B cell (primary cell): ENCODE results near the gene TRIM38. TPM values are rescaled to one million over a fixed set of nuclear protein-coding genes. Genes with fewer than 3 reads are reported as not detected.

Experiments
- ATAC-seq: fragments of 200-7000 bp; cut with Tn5 transposase; one replicate; pipeline ENCODE4 v1.10.0; 2021; ENCODE audit warnings: low read depth, mild to moderate bottlenecking, moderate number of reproducible peaks, moderate library complexity
- CTCF ChIA-PET: fragments of 350-600 bp; sonication (Branson Sonifier 250); formaldehyde crosslinking; loops from one replicate; lab custom pipeline; 2021; ENCODE audit warnings: antibody characterized with exemption, inconsistent platforms; lab: Charles Lee
- POLR2A ChIA-PET: fragments of 350-600 bp; sonication (Branson Sonifier 250); formaldehyde crosslinking; loops from one replicate; lab custom pipeline; 2021; ENCODE audit warnings: antibody characterized with exemption; lab: Charles Lee
- DNase-seq: peaks from one replicate; pipeline ENCODE4 v3.0.0; 2013
- H2AFZ ChIP-seq: 2 replicates; pipeline ENCODE4 v1.6.1; 2012; ENCODE audit warnings: mild to moderate bottlenecking, low read depth, low read length; ENCODE audit not compliant: insufficient read depth, poor library complexity, severe bottlenecking
- H3K27ac ChIP-seq, 2 donors: 1 replicate in 1 of 2; 2 replicates in 1 of 2; pipeline ENCODE4 v1.5.1; 2012 to 2013; ENCODE audit warnings: low read length in 2 of 2, mild to moderate bottlenecking in 2 of 2, moderate library complexity in 1 of 2
- H3K27me3 ChIP-seq, 4 experiments: fragments of 200-600 bp in 1 of 4; sonication (generic) in 1 of 4; replicated peaks in 1 of 4; 1 replicate in 2 of 4; 2 replicates in 2 of 4; pipeline versions ENCODE4 v1.6.1 to v1.7.0; 2013 to 2016; ENCODE audit warnings: low read length in 3 of 4, mild to moderate bottlenecking in 2 of 4, mixed read lengths in 1 of 4, moderate library complexity in 1 of 4; ENCODE audit not compliant: insufficient read depth in 4 of 4, control insufficient read depth in 3 of 4; ENCODE audit errors: control extremely low read depth in 1 of 4
- H3K36me3 ChIP-seq, 2 experiments: replicated peaks in 1 of 2; 1 replicate in 1 of 2; 2 replicates in 1 of 2; pipeline versions ENCODE4 v1.6.1 to v1.7.1; 2013; ENCODE audit warnings: low read length in 1 of 2; ENCODE audit not compliant: insufficient read depth in 2 of 2, control insufficient read depth in 1 of 2; ENCODE audit errors: control extremely low read depth in 1 of 2, extremely low read depth in 1 of 2
- H3K4me1 ChIP-seq, 2 donors: fragments of 200-600 bp in 1 of 2; sonication (generic) in 1 of 2; 1 replicate in 1 of 2; 2 replicates in 1 of 2; pipeline versions ENCODE4 v1.5.1 to v1.6.1; 2013 to 2017; ENCODE audit warnings: low read length in 2 of 2; ENCODE audit not compliant: control insufficient read depth in 2 of 2, insufficient read depth in 2 of 2
- H3K4me2 ChIP-seq: replicated peaks from 2 replicates; pipeline ENCODE3; 2012; ENCODE audit warnings: mild to moderate bottlenecking, low read depth, low read length; ENCODE audit not compliant: poor library complexity, severe bottlenecking
- H3K4me3 ChIP-seq, 5 experiments: fragments of 200-600 bp in 1 of 5; sonication (generic) in 1 of 5; 1 replicate in 3 of 5; 2 replicates in 2 of 5; pipeline versions ENCODE4 v1.5.1 to v1.7.0; 2011 to 2016; ENCODE audit warnings: low read length in 4 of 5, mild to moderate bottlenecking in 4 of 5, low read depth in 2 of 5, control low read depth in 1 of 5, moderate library complexity in 1 of 5; ENCODE audit not compliant: insufficient read depth in 1 of 5; ENCODE audit errors: control extremely low read depth in 1 of 5, extremely low read depth in 1 of 5
- H3K79me2 ChIP-seq: fragments of 200-600 bp; sonication (generic); one replicate; pipeline ENCODE4 v1.6.0; 2016; ENCODE audit warnings: low read length; ENCODE audit not compliant: control insufficient read depth, insufficient read depth
- H3K9ac ChIP-seq: fragments of 200-600 bp; sonication (generic); 2 replicates; pipeline ENCODE4 v1.6.1; 2017; ENCODE audit warnings: mild to moderate bottlenecking, low read length, moderate library complexity
- H3K9me3 ChIP-seq, 3 donors: one replicate each; pipeline versions ENCODE4 v1.6.1 to v1.7.1; 2013; ENCODE audit warnings: low read length in 2 of 3; ENCODE audit not compliant: control insufficient read depth in 2 of 3, insufficient read depth in 1 of 3; ENCODE audit errors: control extremely low read depth in 1 of 3
- H4K20me1 ChIP-seq: 2 replicates; pipeline ENCODE4 v1.6.0; 2012; ENCODE audit warnings: mild to moderate bottlenecking, low read length; ENCODE audit not compliant: insufficient read depth, control insufficient read depth, poor library complexity, severe bottlenecking
- H3K27ac Mint-ChIP-seq: one replicate; pipeline ENCODE4 v1.8.0; 2021; ENCODE audit warnings: mixed read lengths
- H3K27me3 Mint-ChIP-seq: one replicate; pipeline ENCODE4 v1.8.0; 2021; ENCODE audit warnings: mixed read lengths
- H3K4me1 Mint-ChIP-seq: one replicate; pipeline ENCODE4 v1.8.0; 2021; ENCODE audit warnings: mixed read lengths
- H3K4me3 Mint-ChIP-seq: one replicate; pipeline ENCODE4 v1.8.0; 2021; ENCODE audit warnings: mixed read lengths
- H3K9me3 Mint-ChIP-seq: one replicate; pipeline ENCODE4 v1.8.0; 2022; ENCODE audit warnings: mixed read lengths; ENCODE audit not compliant: insufficient read depth
- EZH2 ChIP-seq: IDR thresholded peaks from 2 replicates; pipeline ENCODE4 v1.6.1; 2012; ENCODE audit warnings: borderline replicate concordance, low read depth, mild to moderate bottlenecking, moderate library complexity, low read length; ENCODE audit not compliant: insufficient read depth, poor library complexity, severe bottlenecking
- WGBS: methylation state at CpG from one replicate; pipeline ENCODE4 v1.1.5; 2013; ENCODE audit warnings: missing lambda C conversion rate; ENCODE audit not compliant: insufficient coverage; 5-methylcytosine and 5-hydroxymethylcytosine counted together
- intact Hi-C: fragments of 100-400 bp; cut with micrococcal nuclease; formaldehyde crosslinking; loops from one replicate; pipeline ENCODE4 v1.10.0; 2022
- polyA plus RNA-seq: library from polyadenylated mRNA; depleted of rRNA; stranded (reverse); fragments of >200 nt; gene quantifications from 2 replicates; pipeline ENCODE4 v1.2.3, GENCODE V29; 2012
- total RNA-seq, 2 donors: library from RNA; stranded (reverse); fragments of 120-200 nt in 1 of 2; gene quantifications; 1 replicate in 1 of 2; 2 replicates in 1 of 2; pipeline versions ENCODE4 v1.2.3 to v1.2.4, GENCODE V29; 2013 to 2022
- TF ChIP-seq, protein P1 (sequence below): fragments of 200-600 bp; IDR thresholded peaks from one replicate; pipeline ENCODE4 v1.8.0; 2022; ENCODE audit warnings: antibody characterized with exemption, mild to moderate bottlenecking

TRIM38 gene
- total and polyA plus RNA-seq, 2 donors (not counting 1 experiment from before 2014, with no cell fraction given): 29.3 to 57.2 TPM

DNA sequence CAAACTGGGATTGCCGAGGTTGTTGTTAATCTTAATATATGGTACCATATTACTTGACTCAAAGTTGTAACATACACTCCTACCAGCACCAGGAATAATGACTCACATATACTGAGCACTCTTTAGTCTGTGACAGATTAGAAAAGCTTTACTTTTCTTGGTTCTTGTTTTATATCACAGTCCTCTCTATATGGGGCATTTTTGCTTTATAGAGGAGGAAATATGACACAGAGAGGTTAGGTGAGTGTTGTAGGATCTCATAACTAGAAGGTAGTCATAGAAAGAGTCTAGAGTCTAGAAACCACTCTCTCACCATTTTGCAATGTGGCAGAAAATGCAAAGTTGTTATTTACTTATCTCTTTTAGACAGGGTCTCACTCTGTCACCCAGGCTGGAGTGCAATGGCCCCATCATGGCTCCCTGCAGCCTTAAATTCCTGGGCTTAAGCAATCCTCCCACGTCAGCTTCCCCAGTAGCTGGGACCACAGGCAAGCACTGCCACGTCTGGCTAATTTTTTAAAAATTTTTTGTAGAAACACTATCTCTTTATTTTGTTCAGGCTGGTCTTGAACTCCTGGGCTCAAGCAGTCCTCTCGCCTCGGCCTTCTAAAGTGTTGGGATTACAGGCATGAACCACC, 13.4 kb downstream of the TRIM38 start:
- Histone ChIP-seq H3K79me2 (peaks cover 53% of the 10 kb centered on the region), H2AFZ (no peak overlapping the region), H3K27ac (peak overlapping the region in 1 of 2 donors; percentile 5), H3K4me2 (no peak overlapping the region), H3K9ac (no peak overlapping the region), H3K4me3 (no peak overlapping the region), H3K27me3 (no peaks in the 10 kb centered on the region), H3K36me3 (peaks cover 31 to 95% of the 10 kb centered on the region in 2 experiments), H4K20me1 (peaks cover 59% of the 10 kb centered on the region), H3K4me1 (peaks cover 6 to 20% of the 10 kb centered on the region in 2 donors), H3K9me3 (no peaks in the 10 kb centered on the region)
- Mint-ChIP-seq H3K27me3 (no peaks in the 10 kb centered on the region), H3K27ac (peak overlapping the region; percentile 61), H3K4me3 (no peak overlapping the region), H3K4me1 (peaks cover 56% of the 10 kb centered on the region), H3K9me3 (no peaks in the 10 kb centered on the region)
- TF ChIP-seq, protein P1, sequence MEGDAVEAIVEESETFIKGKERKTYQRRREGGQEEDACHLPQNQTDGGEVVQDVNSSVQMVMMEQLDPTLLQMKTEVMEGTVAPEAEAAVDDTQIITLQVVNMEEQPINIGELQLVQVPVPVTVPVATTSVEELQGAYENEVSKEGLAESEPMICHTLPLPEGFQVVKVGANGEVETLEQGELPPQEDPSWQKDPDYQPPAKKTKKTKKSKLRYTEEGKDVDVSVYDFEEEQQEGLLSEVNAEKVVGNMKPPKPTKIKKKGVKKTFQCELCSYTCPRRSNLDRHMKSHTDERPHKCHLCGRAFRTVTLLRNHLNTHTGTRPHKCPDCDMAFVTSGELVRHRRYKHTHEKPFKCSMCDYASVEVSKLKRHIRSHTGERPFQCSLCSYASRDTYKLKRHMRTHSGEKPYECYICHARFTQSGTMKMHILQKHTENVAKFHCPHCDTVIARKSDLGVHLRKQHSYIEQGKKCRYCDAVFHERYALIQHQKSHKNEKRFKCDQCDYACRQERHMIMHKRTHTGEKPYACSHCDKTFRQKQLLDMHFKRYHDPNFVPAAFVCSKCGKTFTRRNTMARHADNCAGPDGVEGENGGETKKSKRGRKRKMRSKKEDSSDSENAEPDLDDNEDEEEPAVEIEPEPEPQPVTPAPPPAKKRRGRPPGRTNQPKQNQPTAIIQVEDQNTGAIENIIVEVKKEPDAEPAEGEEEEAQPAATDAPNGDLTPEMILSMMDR: no peak
- TF ChIP-seq EZH2: no peak
- intact Hi-C loops: no loop called here
- no peak for DNase-seq
- ChIA-PET POLR2A (no interaction called here), CTCF (no interaction called here)
- ATAC-seq: no peak
- WGBS: 100% methylated on average over 3 of the region's 5 CpGs

DNA sequence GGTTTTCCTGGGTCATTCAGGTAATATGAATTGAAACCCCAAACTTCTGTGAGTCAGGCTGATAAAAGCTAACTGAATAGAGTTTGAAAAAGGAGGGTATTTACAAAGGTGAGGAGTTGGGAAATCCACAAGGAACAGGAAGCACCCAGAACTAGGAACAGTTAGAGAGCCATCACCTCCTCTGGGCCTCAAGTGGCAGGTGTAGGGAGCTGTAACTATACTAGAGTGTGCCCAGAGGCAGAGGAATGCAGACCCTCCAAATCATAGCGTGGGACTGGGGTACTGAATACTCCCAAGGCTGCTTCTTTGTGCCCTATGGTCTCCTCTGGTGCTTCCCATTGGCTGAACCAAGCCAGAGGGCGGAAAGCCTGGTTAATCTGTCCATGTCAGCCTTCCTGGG, 18.3 kb downstream of the TRIM38 start:
- WGBS: 95% methylated on average over 2 of the region's 2 CpGs
- no peak overlapping the region for H3K9ac ChIP-seq
- H3K4me2 ChIP-seq: no peak overlapping the region
- H3K27me3 ChIP-seq: no peaks in the 10 kb centered on the region
- no peaks in the 10 kb centered on the region for H3K9me3 ChIP-seq
- Mint-ChIP-seq H3K4me1 (peaks cover 25% of the 10 kb centered on the region), H3K27me3 (no peaks in the 10 kb centered on the region), H3K4me3 (no peak overlapping the region), H3K9me3 (no peaks in the 10 kb centered on the region), H3K27ac (no peak overlapping the region)
- POLR2A ChIA-PET: interaction anchor here (0.6 kb wide), 1 partner anchor 19 kb away, joined by 3 read pairs; no protein-coding TSS in a partner anchor
- H3K4me3 ChIP-seq: no peak overlapping the region
- DNase-seq (no peak), ATAC-seq (no peak)
- peaks cover 10 to 94% of the 10 kb centered on the region in 2 experiments for H3K36me3 ChIP-seq
- intact Hi-C loops: no loop called here
- H4K20me1 ChIP-seq: peaks cover 37% of the 10 kb centered on the region
- peaks cover 29% of the 10 kb centered on the region for H3K79me2 ChIP-seq
- TF ChIP-seq, protein P1: no peak
- no peak for TF ChIP-seq EZH2
- CTCF ChIA-PET: interaction anchor here (0.7 to 1.1 kb wide), 3 partner anchors 11 to 192 kb away, joined by 3 to 4 read pairs (median 3); no protein-coding TSS in a partner anchor
- no peaks in the 10 kb centered on the region for H3K4me1 ChIP-seq
- H2AFZ ChIP-seq: no peak overlapping the region
- peak overlapping the region in 1 of 2 donors; percentile 36 for H3K27ac ChIP-seq
